GM12878 (cell line): Measurements from ENCODE around the gene NUDT9. TPM values are rescaled to one million over a fixed set of nuclear protein-coding genes. Genes with fewer than 3 reads are reported as not detected.
"Not testable (repeated sequence)": the region's sequence is repeated elsewhere in the genome, so short reads cannot be mapped to it uniquely, and the experiment has no call there.

ENCODE experiments used
- ATAC-seq: fragments of 200-7000 bp; cut with Tn5 transposase; 3 replicates; pipeline ENCODE4 v1.9.1; 2020; ENCODE audit warnings: mild to moderate bottlenecking, moderate library complexity
- BruUV-seq: library from RNA; stranded (reverse); fragments of 400-500 nt; replicated peaks from 2 replicates; lab custom pipeline; 2021; lab: Mats Ljungman, UMichigan
- CTCF ChIA-PET: fragments of 300-600 bp; sonication (Branson Sonifier 250); formaldehyde crosslinking; extraction: SDS; loops from one replicate; lab custom pipeline; 2021; ENCODE audit warnings: inconsistent platforms; lab: Yijun Ruan, JAX
- POLR2A ChIA-PET: fragments of 350-600 bp; formaldehyde crosslinking; extraction: SDS; loops from one replicate; lab custom pipeline; 2021; ENCODE audit warnings: inconsistent platforms; lab: Charles Lee
- RAD21 ChIA-PET: fragments of 300-600 bp; sonication (Branson Sonifier 250); formaldehyde crosslinking; loops from one replicate; lab custom pipeline; 2023; ENCODE audit warnings: antibody characterized with exemption; ENCODE audit not compliant: unreplicated experiment; lab: Charles Lee
- SMC1A ChIA-PET: fragments of 300-600 bp; sonication (Branson Sonifier 250); formaldehyde crosslinking; loops from one replicate; lab custom pipeline; 2023; ENCODE audit not compliant: unreplicated experiment, uncharacterized antibody; lab: Charles Lee
- DNase-seq: peaks from one replicate; pipeline ENCODE4 v3.0.0-alpha.2; 2011; ENCODE audit warnings: low read depth, low spot score
- FAIRE-seq: peaks from 3 replicates; lab custom pipeline; 2011; peaks lifted over from hg19 to GRCh38; lab: Jason Lieb, UNC
- H2AFZ ChIP-seq: 2 replicates; pipeline ENCODE4 v1.6.0; 2011; ENCODE audit warnings: low read depth, low read length, control low read depth; ENCODE audit not compliant: control insufficient read depth
- H3K27ac ChIP-seq: 2 replicates; pipeline ENCODE4 v1.5.1; 2011; ENCODE audit warnings: control low read depth; ENCODE audit not compliant: control insufficient read depth, insufficient read depth
- H3K27me3 ChIP-seq, 2 experiments: replicated peaks in 1 of 2; 2 replicates each; pipeline versions ENCODE4 v1.6.0 to v1.6.1; 2011; ENCODE audit warnings: low read length in 1 of 2; ENCODE audit not compliant: control insufficient read depth in 2 of 2, insufficient read depth in 2 of 2
- H3K36me3 ChIP-seq, 2 experiments: 2 replicates each; pipeline ENCODE4 v1.5.1; 2011; ENCODE audit warnings: low read length in 1 of 2; ENCODE audit not compliant: control insufficient read depth in 2 of 2, insufficient read depth in 2 of 2
- H3K4me1 ChIP-seq: 2 replicates; pipeline ENCODE4 v1.6.1; 2011; ENCODE audit warnings: mild to moderate bottlenecking, low read length, moderate library complexity, mixed read lengths; ENCODE audit not compliant: control insufficient read depth, insufficient read depth
- H3K4me2 ChIP-seq: 2 replicates; pipeline ENCODE4 v1.6.0; 2011; ENCODE audit warnings: control low read depth; ENCODE audit not compliant: control insufficient read depth, insufficient read depth
- H3K4me3 ChIP-seq: fragments of 200-600 bp; sonication (generic); 2 replicates; pipeline ENCODE4 v1.5.1; 2016
- H3K79me2 ChIP-seq: 2 replicates; pipeline ENCODE4 v1.6.0; 2011; ENCODE audit warnings: low read length; ENCODE audit not compliant: control insufficient read depth, insufficient read depth
- H3K9ac ChIP-seq: 2 replicates; pipeline ENCODE4 v1.8.0; 2011; ENCODE audit warnings: low read length, control low read depth, mixed read lengths; ENCODE audit not compliant: control insufficient read depth, insufficient read depth
- H3K9me3 ChIP-seq: replicated peaks from 3 replicates; pipeline ENCODE4 v1.5.1; 2011; ENCODE audit warnings: mild to moderate bottlenecking, low read length; ENCODE audit not compliant: control insufficient read depth, insufficient read depth
- H4K20me1 ChIP-seq: 2 replicates; pipeline ENCODE4 v1.6.0; 2011; ENCODE audit not compliant: control insufficient read depth, insufficient read depth
- WGBS: methylation state at CpG from one replicate; pipeline ENCODE4 v1.1.6; 2016; ENCODE audit warnings: low lambda C conversion rate; ENCODE audit not compliant: insufficient replicate concordance, insufficient coverage; ENCODE audit errors: missing lambda C conversion rate; 5-methylcytosine and 5-hydroxymethylcytosine counted together
- in situ Hi-C: fragments of 300-500 bp; cut with MboI; formaldehyde crosslinking; loops from 9 replicates; pipeline ENCODE4 v1.14.3; 2018; ENCODE audit warnings: mixed read lengths
- intact Hi-C: fragments of 100-400 bp; cut with micrococcal nuclease; formaldehyde crosslinking; loops from one replicate; pipeline ENCODE4 v1.14.2; 2022; ENCODE audit not compliant: unreplicated experiment
- polyA plus RNA-seq, 11 experiments: library from polyadenylated mRNA; depleted of rRNA in 4 of 11; unstranded in 6 of 11; stranded (reverse) in 5 of 11; fragments of >200 nt; fragmentation: Nextera tagmentation in 4 of 11; fragmentation: Illumina TruSeq in 1 of 11; extraction: Ambion mirVana in 4 of 11; extraction: Trizol in 1 of 11; gene quantifications; 1 replicate in 1 of 11; 2 replicates in 10 of 11; pipeline versions ENCODE4 v1.2.1 to v1.2.3, GENCODE V29; 2011 to 2016; ENCODE audit warnings: inconsistent platforms in 2 of 11, missing spikeins in 2 of 11, low read depth in 1 of 11
- total RNA-seq, 4 experiments: library from RNA; depleted of rRNA in 3 of 4; stranded (reverse); fragments of >200 nt in 3 of 4; fragmentation: Illumina TruSeq in 1 of 4; extraction: Trizol in 1 of 4; gene quantifications; 2 replicates each; pipeline versions ENCODE4 v1.2.1 to v1.2.3, GENCODE V29; 2013 to 2021
- TF ChIP-seq, protein P1 (sequence below): fragments of 450-650 bp; IDR thresholded peaks from 2 replicates; pipeline ENCODE4 v1.6.1; 2016; ENCODE audit warnings: mild to moderate bottlenecking
- TF ChIP-seq, protein P2 (sequence below): fragments of 450-650 bp; IDR thresholded peaks from 2 replicates; pipeline ENCODE4 v1.6.1; 2017; ENCODE audit warnings: mild to moderate bottlenecking
- TF ChIP-seq, protein P3 (sequence below): fragments of 450-650 bp; IDR thresholded peaks from 2 replicates; pipeline ENCODE4 v1.6.1; 2016; ENCODE audit warnings: mild to moderate bottlenecking, moderate library complexity, borderline replicate concordance

NUDT9 gene
- total and polyA plus RNA-seq, 10 of the 15 experiments (the other 5 are each of a cell fraction or from before 2014, with no cell fraction given): 8.4 to 28.3 (median 14.6) TPM

DNA sequence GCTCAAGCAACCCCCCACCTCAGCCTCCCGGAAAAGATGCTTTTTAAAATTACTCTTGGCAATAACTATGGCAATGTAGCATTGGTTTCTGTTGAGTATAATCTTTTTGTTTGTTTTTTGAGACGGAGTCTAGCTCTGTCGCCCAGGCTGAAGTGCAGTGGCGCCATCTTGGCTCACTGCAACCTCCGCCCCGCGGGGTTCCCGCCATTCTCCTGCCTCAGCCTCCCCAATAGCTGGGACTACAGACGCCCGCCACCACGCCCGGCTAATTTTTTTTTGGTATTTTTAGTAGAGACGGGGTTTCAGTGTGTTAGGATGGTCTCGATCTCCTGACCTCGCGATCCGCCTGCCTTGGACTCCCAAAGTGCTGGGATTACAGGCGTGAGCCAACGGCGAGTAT lies 32.3 kb upstream of the NUDT9 start:
- H3K27me3 ChIP-seq, H4K20me1 ChIP-seq, FAIRE-seq, H3K27ac ChIP-seq, in situ Hi-C loops, H3K9me3 ChIP-seq, intact Hi-C loops, H3K9ac ChIP-seq, BruUV-seq, H2AFZ ChIP-seq, DNase-seq, ATAC-seq, H3K4me1 ChIP-seq, H3K36me3 ChIP-seq: not testable (repeated sequence)
- ChIA-PET RAD21 (interaction anchor here (1.3 to 2.3 kb wide), 6 partner anchors 8 to 75 kb away, joined by 3 to 12 read pairs (median 7); partner anchors contain the start of gene NUDT9), POLR2A (interaction anchor here (0.5 to 2.6 kb wide), 5 partner anchors 8 to 32 kb away, joined by 3 to 18 read pairs (median 5); partner anchors contain the start of gene NUDT9), SMC1A (interaction anchor here (0.9 to 6.8 kb wide), 12 partner anchors 8 to 238 kb away, joined by 3 to 54 read pairs (median 4); partner anchors contain the start of gene NUDT9), CTCF (interaction anchor here (0.6 to 5.2 kb wide), 8 partner anchors 13 to 1275 kb away, joined by 3 to 46 read pairs (median 4); partner anchors contain the start of gene NUDT9)
- Histone ChIP-seq H3K79me2 (peaks cover 23% of the 10 kb centered on the region), H3K4me2 (peak overlapping the region; percentile 93), H3K4me3 (peak overlapping the region; percentile 83)
- WGBS: 96% methylated on average over 20 of the region's 20 CpGs
- TF ChIP-seq, protein P1, sequence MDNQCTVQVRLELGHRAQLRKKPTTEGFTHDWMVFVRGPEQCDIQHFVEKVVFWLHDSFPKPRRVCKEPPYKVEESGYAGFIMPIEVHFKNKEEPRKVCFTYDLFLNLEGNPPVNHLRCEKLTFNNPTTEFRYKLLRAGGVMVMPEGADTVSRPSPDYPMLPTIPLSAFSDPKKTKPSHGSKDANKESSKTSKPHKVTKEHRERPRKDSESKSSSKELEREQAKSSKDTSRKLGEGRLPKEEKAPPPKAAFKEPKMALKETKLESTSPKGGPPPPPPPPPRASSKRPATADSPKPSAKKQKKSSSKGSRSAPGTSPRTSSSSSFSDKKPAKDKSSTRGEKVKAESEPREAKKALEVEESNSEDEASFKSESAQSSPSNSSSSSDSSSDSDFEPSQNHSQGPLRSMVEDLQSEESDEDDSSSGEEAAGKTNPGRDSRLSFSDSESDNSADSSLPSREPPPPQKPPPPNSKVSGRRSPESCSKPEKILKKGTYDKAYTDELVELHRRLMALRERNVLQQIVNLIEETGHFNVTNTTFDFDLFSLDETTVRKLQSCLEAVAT: peak; percentile 97
- TF ChIP-seq, protein P2, sequence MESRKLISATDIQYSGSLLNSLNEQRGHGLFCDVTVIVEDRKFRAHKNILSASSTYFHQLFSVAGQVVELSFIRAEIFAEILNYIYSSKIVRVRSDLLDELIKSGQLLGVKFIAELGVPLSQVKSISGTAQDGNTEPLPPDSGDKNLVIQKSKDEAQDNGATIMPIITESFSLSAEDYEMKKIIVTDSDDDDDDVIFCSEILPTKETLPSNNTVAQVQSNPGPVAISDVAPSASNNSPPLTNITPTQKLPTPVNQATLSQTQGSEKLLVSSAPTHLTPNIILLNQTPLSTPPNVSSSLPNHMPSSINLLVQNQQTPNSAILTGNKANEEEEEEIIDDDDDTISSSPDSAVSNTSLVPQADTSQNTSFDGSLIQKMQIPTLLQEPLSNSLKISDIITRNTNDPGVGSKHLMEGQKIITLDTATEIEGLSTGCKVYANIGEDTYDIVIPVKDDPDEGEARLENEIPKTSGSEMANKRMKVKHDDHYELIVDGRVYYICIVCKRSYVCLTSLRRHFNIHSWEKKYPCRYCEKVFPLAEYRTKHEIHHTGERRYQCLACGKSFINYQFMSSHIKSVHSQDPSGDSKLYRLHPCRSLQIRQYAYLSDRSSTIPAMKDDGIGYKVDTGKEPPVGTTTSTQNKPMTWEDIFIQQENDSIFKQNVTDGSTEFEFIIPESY: peak; percentile 94
- TF ChIP-seq, protein P3, sequence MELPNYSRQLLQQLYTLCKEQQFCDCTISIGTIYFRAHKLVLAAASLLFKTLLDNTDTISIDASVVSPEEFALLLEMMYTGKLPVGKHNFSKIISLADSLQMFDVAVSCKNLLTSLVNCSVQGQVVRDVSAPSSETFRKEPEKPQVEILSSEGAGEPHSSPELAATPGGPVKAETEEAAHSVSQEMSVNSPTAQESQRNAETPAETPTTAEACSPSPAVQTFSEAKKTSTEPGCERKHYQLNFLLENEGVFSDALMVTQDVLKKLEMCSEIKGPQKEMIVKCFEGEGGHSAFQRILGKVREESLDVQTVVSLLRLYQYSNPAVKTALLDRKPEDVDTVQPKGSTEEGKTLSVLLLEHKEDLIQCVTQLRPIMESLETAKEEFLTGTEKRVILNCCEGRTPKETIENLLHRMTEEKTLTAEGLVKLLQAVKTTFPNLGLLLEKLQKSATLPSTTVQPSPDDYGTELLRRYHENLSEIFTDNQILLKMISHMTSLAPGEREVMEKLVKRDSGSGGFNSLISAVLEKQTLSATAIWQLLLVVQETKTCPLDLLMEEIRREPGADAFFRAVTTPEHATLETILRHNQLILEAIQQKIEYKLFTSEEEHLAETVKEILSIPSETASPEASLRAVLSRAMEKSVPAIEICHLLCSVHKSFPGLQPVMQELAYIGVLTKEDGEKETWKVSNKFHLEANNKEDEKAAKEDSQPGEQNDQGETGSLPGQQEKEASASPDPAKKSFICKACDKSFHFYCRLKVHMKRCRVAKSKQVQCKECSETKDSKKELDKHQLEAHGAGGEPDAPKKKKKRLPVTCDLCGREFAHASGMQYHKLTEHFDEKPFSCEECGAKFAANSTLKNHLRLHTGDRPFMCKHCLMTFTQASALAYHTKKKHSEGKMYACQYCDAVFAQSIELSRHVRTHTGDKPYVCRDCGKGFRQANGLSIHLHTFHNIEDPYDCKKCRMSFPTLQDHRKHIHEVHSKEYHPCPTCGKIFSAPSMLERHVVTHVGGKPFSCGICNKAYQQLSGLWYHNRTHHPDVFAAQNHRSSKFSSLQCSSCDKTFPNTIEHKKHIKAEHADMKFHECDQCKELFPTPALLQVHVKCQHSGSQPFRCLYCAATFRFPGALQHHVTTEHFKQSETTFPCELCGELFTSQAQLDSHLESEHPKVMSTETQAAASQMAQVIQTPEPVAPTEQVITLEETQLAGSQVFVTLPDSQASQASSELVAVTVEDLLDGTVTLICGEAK: peak; percentile 26; the same call in 1 of the 2 replicates
